Skeletal muscle satellite cell (primary cell): ENCODE data around the gene TMEM150B.
A peak's percentile ranks its signal among the peaks of the same experiment; 100 is the strongest.

ENCODE experiments used
- H3K27me3 ChIP-seq: 2 replicates; pipeline ENCODE4 v1.7.0; 2013; ENCODE audit warnings: low read length; ENCODE audit not compliant: control insufficient read depth, insufficient read depth
- H3K36me3 ChIP-seq: 2 replicates; pipeline ENCODE4 v1.7.0; 2013; ENCODE audit warnings: mild to moderate bottlenecking, control low read depth, low read length; ENCODE audit not compliant: insufficient read depth
- H3K4me1 ChIP-seq: 2 replicates; pipeline ENCODE4 v1.7.0; 2013; ENCODE audit warnings: low read length; ENCODE audit not compliant: control insufficient read depth, insufficient read depth
- H3K4me2 ChIP-seq: 2 replicates; pipeline ENCODE4 v1.7.0; 2013; ENCODE audit warnings: mild to moderate bottlenecking, low read length
- H3K4me3 ChIP-seq: 2 replicates; pipeline ENCODE4 v1.7.0; 2013; ENCODE audit warnings: low read length
- H3K9ac ChIP-seq: 2 replicates; pipeline ENCODE4 v1.7.0; 2013; ENCODE audit warnings: mild to moderate bottlenecking, low read depth, low read length, moderate library complexity
- H3K9me3 ChIP-seq: replicated peaks from 2 replicates; pipeline ENCODE4 v1.7.0; 2013; ENCODE audit warnings: mild to moderate bottlenecking, control low read depth, low read length

Gene TMEM150B

DNA sequence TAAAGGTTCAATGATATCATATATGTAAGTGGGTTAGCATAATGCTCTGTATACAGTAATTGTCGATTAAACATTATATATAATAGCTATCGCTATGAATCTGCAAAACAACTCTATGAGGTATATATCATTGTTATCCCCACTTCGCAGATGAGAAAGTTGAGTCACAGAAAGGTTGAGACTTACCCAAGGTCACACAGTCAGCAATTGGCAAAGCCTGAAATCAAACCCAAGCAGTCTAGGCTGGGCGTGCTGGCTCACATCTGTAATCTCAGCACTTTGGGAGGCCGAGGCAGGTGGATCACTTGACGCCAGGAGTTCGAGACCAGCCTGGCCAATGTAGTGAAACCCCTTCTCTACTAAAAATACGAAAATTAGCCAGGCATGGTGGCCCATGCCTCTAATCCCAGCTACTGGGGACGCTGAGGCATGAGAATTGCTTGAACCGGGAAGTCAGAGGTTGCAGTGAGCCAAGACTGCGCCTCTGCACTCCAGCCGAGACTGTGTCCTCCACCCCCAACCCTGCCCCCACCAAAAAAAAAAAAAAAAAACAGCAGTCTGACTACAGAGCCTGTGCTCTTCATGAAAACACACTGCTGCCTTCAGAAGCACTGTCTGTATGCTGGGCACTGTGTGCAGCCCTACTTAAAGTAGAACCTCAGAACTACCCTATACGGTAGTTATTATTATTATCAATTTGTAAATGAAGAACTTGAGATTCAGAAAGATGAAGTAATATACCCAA is 46.6 kb downstream of the TMEM150B start:
- H3K9ac ChIP-seq: no peak overlapping the region
- peak overlapping the region; percentile 81 for H3K4me3 ChIP-seq
- H3K36me3 ChIP-seq: peaks cover 8% of the 10 kb centered on the region
- H3K4me1 ChIP-seq: peaks cover 11% of the 10 kb centered on the region
- H3K9me3 ChIP-seq: no peaks in the 10 kb centered on the region
- H3K4me2 ChIP-seq: peak overlapping the region; percentile 93
- no peaks in the 10 kb centered on the region for H3K27me3 ChIP-seq

DNA sequence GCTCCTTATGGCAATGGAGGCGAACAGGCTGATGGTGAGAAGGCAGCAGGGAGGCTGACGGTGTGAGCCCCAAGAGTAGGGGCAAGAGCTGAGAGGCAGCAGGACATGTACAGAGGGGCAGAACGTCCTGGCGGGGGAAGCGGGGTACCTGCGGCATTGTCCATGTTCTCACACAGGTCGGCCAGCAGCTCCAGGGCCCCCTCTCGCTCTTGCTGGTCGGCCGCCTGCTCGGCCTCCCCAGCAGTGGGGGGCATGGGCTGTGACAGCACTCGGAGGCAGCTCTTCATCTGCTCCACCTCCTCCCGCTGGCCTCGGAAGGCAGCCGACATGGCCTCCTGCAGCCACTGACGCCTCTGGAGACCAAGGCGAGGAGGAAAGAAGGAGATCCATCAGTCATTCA is 47.6 kb downstream of the TMEM150B start:
- no peak overlapping the region for H3K4me2 ChIP-seq
- peaks cover 11% of the 10 kb centered on the region for H3K4me1 ChIP-seq
- H3K9ac ChIP-seq: no peak overlapping the region
- H3K4me3 ChIP-seq: no peak overlapping the region
- peaks cover 13% of the 10 kb centered on the region for H3K36me3 ChIP-seq
- H3K27me3 ChIP-seq: no peaks in the 10 kb centered on the region
- no peaks in the 10 kb centered on the region for H3K9me3 ChIP-seq

DNA sequence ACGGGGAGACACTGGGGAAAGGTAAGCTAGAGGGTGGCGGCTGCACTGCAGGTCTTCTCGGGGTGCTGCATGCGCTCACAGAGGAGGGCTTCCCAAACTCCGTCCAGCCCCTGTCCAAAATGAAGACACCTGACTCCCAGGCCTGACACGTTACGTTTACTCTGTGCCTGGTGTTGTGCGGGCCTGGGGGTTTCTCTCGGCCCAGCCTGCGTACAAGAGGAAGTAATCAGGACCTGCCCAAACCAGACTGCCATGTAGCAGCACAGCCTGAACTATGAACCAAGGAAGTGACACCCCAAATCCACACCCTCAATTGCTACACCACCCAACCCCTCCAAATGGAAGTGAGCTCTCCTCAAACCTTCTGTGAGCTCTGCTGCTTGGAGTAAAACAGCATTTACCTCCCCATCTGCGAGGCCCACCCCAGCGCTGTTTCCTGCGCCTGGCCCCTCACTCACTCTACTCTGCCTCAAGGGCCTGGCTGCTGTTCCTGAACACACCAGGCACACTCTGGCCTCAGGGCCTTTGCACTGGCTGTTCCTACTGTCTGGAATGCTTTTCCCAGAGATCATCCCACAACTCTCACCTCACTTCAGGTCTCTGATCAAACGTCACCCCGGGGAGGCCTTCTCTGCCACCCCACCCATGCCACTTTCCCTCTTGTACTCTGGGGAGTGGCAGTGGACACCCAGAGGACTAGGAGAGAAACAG is 48.3 kb downstream of the TMEM150B start:
- Histone ChIP-seq H3K4me1 (peaks cover 11% of the 10 kb centered on the region), H3K27me3 (no peaks in the 10 kb centered on the region), H3K4me3 (no peak overlapping the region), H3K4me2 (no peak overlapping the region), H3K9me3 (no peaks in the 10 kb centered on the region), H3K9ac (no peak overlapping the region), H3K36me3 (peaks cover 18% of the 10 kb centered on the region)

DNA sequence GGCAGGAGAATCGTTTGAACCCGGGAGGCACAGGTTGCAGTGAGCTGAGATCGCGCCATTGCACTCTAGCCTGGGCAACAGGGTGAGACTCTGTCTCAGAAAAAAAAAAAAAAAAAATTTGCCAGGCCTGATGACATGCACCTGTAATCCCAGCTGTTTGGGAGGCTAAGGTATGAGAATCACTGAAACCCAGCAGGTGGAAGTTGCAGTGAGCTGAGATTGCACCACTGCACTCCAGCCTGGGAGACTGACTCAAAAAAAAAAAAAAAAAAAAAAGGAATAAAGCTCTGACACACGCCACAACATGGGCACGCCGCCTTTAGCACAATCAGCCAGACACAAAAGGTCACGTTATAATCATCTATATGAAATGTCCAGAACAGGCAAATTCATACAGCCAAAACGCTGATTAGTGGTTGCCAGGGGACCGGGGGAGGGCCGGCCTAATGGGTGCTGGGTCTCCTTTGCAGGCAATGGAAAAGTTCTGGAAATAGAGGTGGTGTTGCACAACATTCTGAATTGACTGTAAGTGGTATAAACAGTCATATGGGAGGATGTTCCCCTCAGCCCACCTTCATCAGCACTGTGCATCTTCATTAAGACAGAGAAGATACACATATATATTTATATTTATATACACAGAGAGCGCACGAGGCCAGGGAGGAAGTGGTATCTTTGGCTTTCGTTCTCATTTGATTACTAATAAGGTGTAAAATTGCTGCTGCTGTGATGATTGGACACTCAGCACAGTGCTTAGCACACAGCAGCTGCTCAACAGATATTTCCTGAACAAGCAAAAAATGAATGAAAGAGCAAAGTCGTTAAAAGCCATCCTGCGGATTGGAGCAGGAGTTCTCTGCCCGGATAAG is 49.1 kb downstream of the TMEM150B start:
- H3K4me3 ChIP-seq: no peak overlapping the region
- no peaks in the 10 kb centered on the region for H3K27me3 ChIP-seq
- H3K9me3 ChIP-seq: no peaks in the 10 kb centered on the region
- H3K9ac ChIP-seq: no peak overlapping the region
- peaks cover 18% of the 10 kb centered on the region for H3K36me3 ChIP-seq
- H3K4me2 ChIP-seq: no peak overlapping the region
- peaks cover 11% of the 10 kb centered on the region for H3K4me1 ChIP-seq

DNA sequence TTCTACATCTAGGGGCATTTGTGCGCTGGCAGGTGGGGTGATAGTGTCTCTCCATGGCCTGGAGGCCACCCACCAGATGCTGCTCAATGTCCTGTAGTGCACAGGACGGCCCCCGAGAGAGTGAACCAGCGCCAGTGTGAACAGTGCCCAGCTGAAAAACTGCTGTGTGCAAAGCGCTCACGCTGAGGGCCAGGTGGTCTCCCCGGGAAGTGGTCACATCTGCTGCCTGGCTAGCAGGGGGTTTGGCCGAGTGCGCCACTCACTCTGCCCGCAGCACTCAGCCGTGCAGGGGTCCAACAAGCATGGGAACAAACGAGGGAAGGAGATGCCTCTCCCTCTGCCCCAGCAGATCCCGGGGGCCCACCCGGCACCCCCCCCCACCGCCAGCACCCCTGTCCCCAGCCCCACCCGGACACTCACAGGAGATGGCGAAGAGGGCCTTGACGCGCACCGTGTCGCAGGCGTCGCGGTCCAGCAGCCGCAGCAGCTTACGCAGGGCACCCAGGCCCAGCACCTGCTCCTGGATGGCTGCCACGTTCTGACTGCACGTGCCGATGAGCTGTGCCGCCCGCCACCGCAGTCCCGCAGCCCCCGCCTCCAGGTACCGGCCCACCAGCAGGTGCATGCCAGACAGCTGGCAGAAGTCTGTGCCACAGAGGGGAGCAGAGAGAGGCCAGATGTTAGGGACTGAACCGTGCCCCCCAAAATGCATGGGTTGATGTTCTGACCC is 51.0 kb downstream of the TMEM150B start:
- no peaks in the 10 kb centered on the region for H3K9me3 ChIP-seq
- H3K4me3 ChIP-seq: no peak overlapping the region
- H3K36me3 ChIP-seq: peaks cover 18% of the 10 kb centered on the region
- H3K27me3 ChIP-seq: no peaks in the 10 kb centered on the region
- H3K9ac ChIP-seq: no peak overlapping the region
- H3K4me1 ChIP-seq: peaks cover 2% of the 10 kb centered on the region
- no peak overlapping the region for H3K4me2 ChIP-seq

DNA sequence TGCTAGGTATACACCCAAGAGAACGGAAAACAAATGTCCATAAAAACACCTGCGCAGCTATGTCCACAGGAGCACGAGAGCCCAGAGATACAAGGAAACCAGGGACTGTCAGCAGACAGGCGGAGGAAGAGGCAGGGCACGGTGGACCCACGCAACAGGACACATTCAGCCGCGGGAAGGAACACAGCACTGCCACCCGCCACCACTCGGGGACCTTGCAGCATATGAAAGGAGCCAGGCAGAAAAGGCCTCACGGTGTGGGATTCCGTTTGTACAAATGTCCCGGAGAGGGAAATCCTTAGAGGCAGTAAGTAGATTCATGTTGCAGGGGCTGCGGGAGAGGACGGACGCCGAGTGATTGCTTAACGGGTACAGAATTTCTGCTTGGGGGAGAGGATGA is 53.0 kb downstream of the TMEM150B start:
- Histone ChIP-seq H3K36me3 (peaks cover 14% of the 10 kb centered on the region), H3K9me3 (no peaks in the 10 kb centered on the region), H3K4me1 (no peaks in the 10 kb centered on the region), H3K4me2 (no peak overlapping the region), H3K27me3 (no peaks in the 10 kb centered on the region), H3K4me3 (no peak overlapping the region), H3K9ac (no peak overlapping the region)

DNA sequence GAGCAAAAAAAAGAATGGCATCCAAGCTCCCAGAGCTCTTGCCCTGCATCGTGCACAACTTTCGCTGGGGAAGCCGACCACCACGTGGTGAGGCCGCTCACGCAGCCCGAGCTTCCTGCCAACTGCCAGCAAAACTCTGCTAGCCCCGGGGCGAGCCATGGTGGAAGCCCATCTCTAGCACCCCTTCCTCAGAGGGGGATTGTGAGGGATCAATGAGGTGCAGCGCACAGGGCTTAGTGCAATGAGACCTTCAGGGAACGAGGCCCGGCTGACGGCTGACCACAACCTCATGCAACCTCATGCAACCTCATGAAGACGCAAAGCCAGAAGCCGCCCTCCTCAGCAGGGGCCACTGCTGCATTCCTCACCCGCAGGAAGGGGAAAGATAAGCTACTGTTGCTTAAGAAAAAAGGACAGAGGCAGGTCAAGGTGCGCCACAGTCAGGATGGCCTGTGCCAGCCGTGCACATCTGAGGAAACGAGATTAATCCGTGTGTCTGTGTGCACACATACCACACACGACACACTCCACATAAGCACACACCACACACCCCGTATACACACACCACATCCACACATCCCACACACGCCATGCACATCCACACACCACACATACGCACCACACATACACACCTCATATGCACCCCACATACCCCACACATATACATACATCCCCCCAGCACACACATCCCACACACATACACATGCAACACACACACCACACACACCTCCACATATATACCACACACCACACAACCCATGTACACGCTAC is 54.8 kb downstream of the TMEM150B start:
- Histone ChIP-seq H3K4me2 (no peak overlapping the region), H3K4me1 (no peaks in the 10 kb centered on the region), H3K27me3 (no peaks in the 10 kb centered on the region), H3K9me3 (no peaks in the 10 kb centered on the region), H3K4me3 (no peak overlapping the region), H3K36me3 (peaks cover 10% of the 10 kb centered on the region), H3K9ac (no peak overlapping the region)

DNA sequence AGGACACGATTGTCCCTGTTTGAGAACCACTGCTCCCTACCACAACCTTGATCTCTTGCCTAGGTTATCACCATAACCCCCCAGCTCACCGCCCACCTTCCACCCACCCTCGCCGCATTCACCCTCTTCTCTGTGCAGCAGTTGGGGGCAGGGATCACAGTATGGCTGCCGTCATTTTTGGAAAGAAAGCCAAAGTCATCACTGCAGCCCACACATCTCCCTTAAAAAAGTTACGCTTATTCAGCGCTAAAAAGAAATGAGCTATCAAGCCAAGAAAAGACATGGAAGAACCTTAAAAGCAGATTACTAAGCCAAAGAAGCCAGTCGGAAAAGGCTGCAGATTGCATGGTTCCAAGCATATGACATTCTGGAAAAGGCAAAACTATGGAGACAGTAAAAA is 55.8 kb downstream of the TMEM150B start:
- Histone ChIP-seq H3K4me2 (no peak overlapping the region), H3K4me3 (no peak overlapping the region), H3K36me3 (peaks cover 10% of the 10 kb centered on the region)

DNA sequence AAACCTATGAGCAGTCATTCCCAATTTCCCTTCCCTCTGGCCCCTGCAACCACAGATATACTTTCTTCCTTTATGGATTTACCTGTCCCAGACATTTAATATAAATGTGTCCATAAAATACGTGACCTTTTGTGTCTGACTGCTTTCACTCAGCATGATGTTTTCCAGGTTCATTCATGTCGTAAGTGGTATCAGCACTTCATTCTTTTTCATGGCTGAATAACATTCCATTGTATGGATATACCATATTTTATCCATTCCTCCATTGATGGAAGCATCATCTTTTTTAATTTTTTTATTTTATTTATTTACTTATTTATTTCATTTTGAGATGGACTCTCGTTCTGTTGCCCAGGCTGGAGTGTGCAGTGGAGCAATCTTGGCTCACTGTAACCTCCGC is 58.3 kb downstream of the TMEM150B start:
- Histone ChIP-seq H3K27me3 (no peaks in the 10 kb centered on the region), H3K36me3 (peaks cover 5% of the 10 kb centered on the region), H3K9ac (no peak overlapping the region), H3K4me1 (no peaks in the 10 kb centered on the region), H3K4me2 (no peak overlapping the region), H3K4me3 (no peak overlapping the region), H3K9me3 (no peaks in the 10 kb centered on the region)

More for the DNA sequence above, 55.8 kb downstream of the TMEM150B start:
- Histone ChIP-seq H3K27me3 (no peaks in the 10 kb centered on the region), H3K9ac (no peak overlapping the region), H3K9me3 (no peaks in the 10 kb centered on the region), H3K4me1 (no peaks in the 10 kb centered on the region)

DNA sequence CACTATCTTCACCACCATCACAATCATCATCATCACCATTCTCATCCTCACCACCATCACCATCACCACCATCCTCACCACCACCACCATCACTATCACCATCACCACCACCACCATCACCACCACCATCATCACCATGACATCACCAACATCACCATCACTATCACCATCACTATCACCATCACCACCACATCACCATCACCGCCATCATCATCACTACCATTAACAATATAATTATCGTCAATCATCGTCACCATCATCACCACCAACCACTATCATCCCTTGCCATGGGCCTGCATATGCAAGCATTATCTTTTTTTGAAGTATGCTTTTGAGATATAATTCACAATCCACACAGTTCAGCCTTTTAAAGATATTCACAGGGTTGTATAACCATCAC is 58.7 kb downstream of the TMEM150B start:
- no peak overlapping the region for H3K9ac ChIP-seq
- no peaks in the 10 kb centered on the region for H3K27me3 ChIP-seq
- no peak overlapping the region for H3K4me2 ChIP-seq
- no peaks in the 10 kb centered on the region for H3K9me3 ChIP-seq
- no peak overlapping the region for H3K4me3 ChIP-seq
- no peaks in the 10 kb centered on the region for H3K4me1 ChIP-seq
- peaks cover 6% of the 10 kb centered on the region for H3K36me3 ChIP-seq
